Adrenal gland (tissue), 5 donors: ENCODE results near the gene RALGPS1.

Source experiments
- CTCF ChIP-seq, 6 experiments: fragments of 450-650 bp in 4 of 6; fragments of 200-600 bp in 2 of 6; sonication (generic) in 1 of 6; IDR thresholded peaks; 1 replicate in 5 of 6; 2 replicates in 1 of 6; pipeline versions ENCODE4 v1.5.1 to v1.8.0; 2016 to 2021; ENCODE audit warnings: antibody characterized with exemption in 6 of 6, mild to moderate bottlenecking in 2 of 6, moderate library complexity in 1 of 6
- POLR2A ChIP-seq, 2 donors: fragments of 450-650 bp; IDR thresholded peaks; one replicate each; pipeline ENCODE4 v1.6.1; 2017; ENCODE audit warnings: antibody characterized with exemption in 2 of 2, mild to moderate bottlenecking in 2 of 2, moderate library complexity in 1 of 2
- donor health status: DM: no; HTN: no; CAD: no.

- TF ChIP-seq CTCF (IDR thresholded peaks at IDR 0.05) (no peak), POLR2A (IDR thresholded peaks at IDR 0.05) (no peak)
These were observed 309.2 kb downstream of the RALGPS1 start for GRCh38 chr9:127223810-127224177.
